Lower lobe of right lung (tissue), 2 donors: Measurements from ENCODE around the gene CEP20. TPM values are rescaled to one million over a fixed set of nuclear protein-coding genes. Genes with fewer than 3 reads are reported as not detected.

Experiments used
- ATAC-seq, 2 donors: fragments of 200-7000 bp; cut with Tn5 transposase; one replicate each; pipeline ENCODE4 v1.9.1; 2020 to 2022; ENCODE audit warnings: mild to moderate bottlenecking in 2 of 2, moderate library complexity in 2 of 2
- DNase-seq: peaks from one replicate; pipeline ENCODE4 v3.0.0-alpha.2; 2020
- H3K27ac ChIP-seq: fragments of 200-600 bp; one replicate; pipeline ENCODE4 v1.8.0; 2022
- H3K27me3 ChIP-seq: fragments of 200-600 bp; one replicate; pipeline ENCODE4 v1.8.0; 2022; ENCODE audit warnings: low read depth
- H3K36me3 ChIP-seq: fragments of 200-600 bp; one replicate; pipeline ENCODE4 v1.8.0; 2022; ENCODE audit warnings: mild to moderate bottlenecking
- H3K4me1 ChIP-seq: fragments of 200-600 bp; one replicate; pipeline ENCODE4 v1.8.0; 2022
- H3K4me3 ChIP-seq: fragments of 200-600 bp; one replicate; pipeline ENCODE4 v1.8.0; 2022; ENCODE audit warnings: mild to moderate bottlenecking
- H3K9me3 ChIP-seq: fragments of 200-600 bp; one replicate; pipeline ENCODE4 v1.8.0; 2022
- CTCF ChIP-seq: fragments of 200-600 bp; IDR thresholded peaks from one replicate; pipeline ENCODE4 v1.8.0; 2022; ENCODE audit warnings: antibody characterized with exemption, mild to moderate bottlenecking
- intact Hi-C: fragments of 100-400 bp; cut with DNase I; formaldehyde crosslinking; loops from one replicate; pipeline ENCODE4 v1.11.0; 2022
- total RNA-seq: library from RNA; stranded (reverse); fragmentation: NEBNext Ultra II Directional; extraction: Animal tissue kit (Norgen Biotek cat#: 25700); gene quantifications from one replicate; pipeline ENCODE4 v1.2.1, GENCODE V29; 2021
- donor health status: DM: no; HTN: yes; CAD: no; lungs with severe emphysema.

The CEP20 gene
- total RNA-seq, 1 donor from 2014 or later: 24.1 TPM

DNA sequence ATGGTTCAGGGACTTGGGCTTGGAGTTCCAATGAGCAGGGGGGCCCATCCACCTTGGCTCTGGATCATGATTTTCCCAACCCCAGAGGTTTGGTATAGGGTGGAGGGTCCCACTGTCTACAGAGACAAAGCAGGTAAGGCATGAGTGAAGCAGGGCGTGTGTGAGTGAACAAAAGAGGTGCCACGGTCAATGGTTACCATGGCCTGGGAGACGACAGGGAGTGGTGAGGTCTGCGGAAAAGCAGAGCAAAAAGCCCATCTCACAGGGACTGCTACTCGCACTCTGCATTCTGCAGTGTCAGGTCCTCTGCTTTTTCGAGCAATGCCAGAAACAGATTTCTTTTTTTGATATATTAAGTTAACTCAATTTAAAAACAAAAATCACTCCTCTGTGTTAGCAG, 56.2 kb downstream of the CEP20 start:
- Histone ChIP-seq H3K4me1 (peaks cover 5% of the 10 kb centered on the region), H3K27ac (no peak overlapping the region)
- intact Hi-C loops: no loop called here

GRCh38 chr16:15830832-15831451, 57.5 kb downstream of the CEP20 start:
- Histone ChIP-seq H3K9me3 (no peaks in the 10 kb centered on the region), H3K27me3 (no peaks in the 10 kb centered on the region), H3K4me1 (peaks cover 5% of the 10 kb centered on the region), H3K4me3 (no peak overlapping the region), H3K27ac (no peak overlapping the region), H3K36me3 (no peaks in the 10 kb centered on the region)
- no peak for TF ChIP-seq CTCF
- intact Hi-C loops: no loop called here
- ATAC-seq (peak in 1 of 2 donors; percentile 23), DNase-seq (no peak)

More for the DNA sequence above, 56.2 kb downstream of the CEP20 start:
- DNase-seq (no peak), ATAC-seq (no peak)
- Histone ChIP-seq H3K9me3 (no peaks in the 10 kb centered on the region), H3K4me3 (no peak overlapping the region), H3K36me3 (no peaks in the 10 kb centered on the region), H3K27me3 (no peaks in the 10 kb centered on the region)
- no peak for TF ChIP-seq CTCF

DNA sequence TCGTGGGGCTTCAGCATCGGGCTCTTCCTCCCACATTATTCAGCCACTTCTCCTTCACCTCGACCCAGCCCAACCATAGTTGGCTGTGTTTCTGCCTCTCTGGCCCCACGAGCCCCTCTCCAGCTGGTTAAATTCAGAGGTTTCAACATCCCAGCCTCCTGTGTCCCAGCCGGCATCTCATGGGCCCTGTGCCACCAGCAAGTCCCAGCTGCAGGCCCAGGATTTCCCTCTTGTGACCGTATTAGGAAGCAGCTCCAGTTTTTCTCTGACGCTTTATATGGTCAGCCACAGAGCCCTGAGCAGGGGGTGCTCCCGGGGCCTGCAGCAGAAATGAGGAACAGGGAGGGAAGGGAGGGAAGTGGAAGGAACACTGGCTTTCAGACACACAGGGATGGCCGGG, 58.9 kb downstream of the CEP20 start:
- ATAC-seq (peak; percentile 62 to 86), DNase-seq (peak; percentile 61)
- no peaks in the 10 kb centered on the region for H3K36me3 ChIP-seq
- no peak overlapping the region for H3K27ac ChIP-seq
- H3K27me3 ChIP-seq: no peaks in the 10 kb centered on the region
- H3K4me1 ChIP-seq: peaks cover 5% of the 10 kb centered on the region
- H3K9me3 ChIP-seq: no peaks in the 10 kb centered on the region
- intact Hi-C loops: no loop called here
- no peak overlapping the region for H3K4me3 ChIP-seq
- TF ChIP-seq CTCF: no peak

GRCh38 chr16:15827709-15828343, 60.6 kb downstream of the CEP20 start:
- peaks cover 5% of the 10 kb centered on the region for H3K4me1 ChIP-seq
- intact Hi-C loops: no loop called here
- H3K27ac ChIP-seq: no peak overlapping the region
- H3K9me3 ChIP-seq: no peaks in the 10 kb centered on the region
- TF ChIP-seq CTCF: no peak
- DNase-seq (no peak), ATAC-seq (no peak)
- H3K36me3 ChIP-seq: no peaks in the 10 kb centered on the region
- H3K27me3 ChIP-seq: no peaks in the 10 kb centered on the region
- H3K4me3 ChIP-seq: no peak overlapping the region

GRCh38 chr16:15827299-15827698, 61.1 kb downstream of the CEP20 start:
- peaks cover 5% of the 10 kb centered on the region for H3K4me1 ChIP-seq
- H3K9me3 ChIP-seq: no peaks in the 10 kb centered on the region
- no peak overlapping the region for H3K27ac ChIP-seq
- ATAC-seq (no peak), DNase-seq (no peak)
- no peak for TF ChIP-seq CTCF
- H3K27me3 ChIP-seq: no peaks in the 10 kb centered on the region
- intact Hi-C loops: no loop called here
- no peaks in the 10 kb centered on the region for H3K36me3 ChIP-seq
- no peak overlapping the region for H3K4me3 ChIP-seq
